Nephron (organoid): ENCODE data around the gene DRAM1.

Source experiments
- H3K27ac Mint-ChIP-seq, 3 experiments: 2 replicates each; pipeline ENCODE4 v1.8.0; 2020; ENCODE audit warnings: mixed read lengths in 3 of 3, mild to moderate bottlenecking in 2 of 3, moderate library complexity in 1 of 3
- H3K27me3 Mint-ChIP-seq: 2 replicates; pipeline ENCODE4 v1.8.0; 2021; ENCODE audit warnings: low read depth, mild to moderate bottlenecking, moderate library complexity, mixed read lengths
- H3K36me3 Mint-ChIP-seq: 2 replicates; pipeline ENCODE4 v1.8.0; 2020; ENCODE audit warnings: low read depth, mixed read lengths
- H3K4me1 Mint-ChIP-seq: 2 replicates; pipeline ENCODE4 v1.8.0; 2020; ENCODE audit warnings: mixed read lengths
- H3K4me3 Mint-ChIP-seq, 3 experiments: 2 replicates each; pipeline ENCODE4 v1.8.0; 2020; ENCODE audit warnings: mild to moderate bottlenecking in 3 of 3, mixed read lengths in 3 of 3, moderate library complexity in 2 of 3
- H3K9me3 Mint-ChIP-seq: 2 replicates; pipeline ENCODE4 v1.8.0; 2020; ENCODE audit warnings: mixed read lengths
- TF ChIP-seq, protein P1 (sequence below), 3 experiments: fragments of 200-600 bp; sonication (generic); IDR thresholded peaks; one replicate each; pipeline ENCODE4 v1.5.0; 2021; ENCODE audit warnings: antibody characterized with exemption in 3 of 3; ENCODE audit not compliant: unreplicated experiment in 3 of 3

Gene DRAM1

DNA sequence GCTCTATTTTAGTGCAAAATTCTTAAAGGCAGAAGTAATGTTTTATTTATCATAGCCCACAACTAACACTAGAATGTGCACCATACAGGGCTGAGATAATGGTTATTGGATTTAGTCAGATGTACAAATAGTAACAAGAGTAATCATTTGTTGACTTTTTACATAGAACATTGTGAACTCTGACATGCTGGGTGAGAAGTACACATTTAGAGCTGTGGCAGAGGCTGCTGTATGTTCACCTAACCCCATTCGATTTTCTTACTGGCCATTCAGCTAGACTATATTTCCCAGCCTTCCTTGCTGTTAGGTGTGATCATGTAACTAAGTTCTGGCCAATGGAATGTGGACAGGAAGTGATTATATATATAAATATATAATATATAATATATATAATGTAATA, 89.1 kb downstream of the DRAM1 start:
- no peak overlapping the region for H3K27ac Mint-ChIP-seq
- no peaks in the 10 kb centered on the region for H3K36me3 Mint-ChIP-seq
- no peaks in the 10 kb centered on the region for H3K4me1 Mint-ChIP-seq
- no peaks in the 10 kb centered on the region for H3K27me3 Mint-ChIP-seq
- H3K4me3 Mint-ChIP-seq, result no peak overlapping the region
- TF ChIP-seq, protein P1, sequence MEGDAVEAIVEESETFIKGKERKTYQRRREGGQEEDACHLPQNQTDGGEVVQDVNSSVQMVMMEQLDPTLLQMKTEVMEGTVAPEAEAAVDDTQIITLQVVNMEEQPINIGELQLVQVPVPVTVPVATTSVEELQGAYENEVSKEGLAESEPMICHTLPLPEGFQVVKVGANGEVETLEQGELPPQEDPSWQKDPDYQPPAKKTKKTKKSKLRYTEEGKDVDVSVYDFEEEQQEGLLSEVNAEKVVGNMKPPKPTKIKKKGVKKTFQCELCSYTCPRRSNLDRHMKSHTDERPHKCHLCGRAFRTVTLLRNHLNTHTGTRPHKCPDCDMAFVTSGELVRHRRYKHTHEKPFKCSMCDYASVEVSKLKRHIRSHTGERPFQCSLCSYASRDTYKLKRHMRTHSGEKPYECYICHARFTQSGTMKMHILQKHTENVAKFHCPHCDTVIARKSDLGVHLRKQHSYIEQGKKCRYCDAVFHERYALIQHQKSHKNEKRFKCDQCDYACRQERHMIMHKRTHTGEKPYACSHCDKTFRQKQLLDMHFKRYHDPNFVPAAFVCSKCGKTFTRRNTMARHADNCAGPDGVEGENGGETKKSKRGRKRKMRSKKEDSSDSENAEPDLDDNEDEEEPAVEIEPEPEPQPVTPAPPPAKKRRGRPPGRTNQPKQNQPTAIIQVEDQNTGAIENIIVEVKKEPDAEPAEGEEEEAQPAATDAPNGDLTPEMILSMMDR (IDR thresholded peaks at IDR 0.05; ENCODE audit: unreplicated experiment in 3 of 3), result no peak
- no peaks in the 10 kb centered on the region for H3K9me3 Mint-ChIP-seq

DNA sequence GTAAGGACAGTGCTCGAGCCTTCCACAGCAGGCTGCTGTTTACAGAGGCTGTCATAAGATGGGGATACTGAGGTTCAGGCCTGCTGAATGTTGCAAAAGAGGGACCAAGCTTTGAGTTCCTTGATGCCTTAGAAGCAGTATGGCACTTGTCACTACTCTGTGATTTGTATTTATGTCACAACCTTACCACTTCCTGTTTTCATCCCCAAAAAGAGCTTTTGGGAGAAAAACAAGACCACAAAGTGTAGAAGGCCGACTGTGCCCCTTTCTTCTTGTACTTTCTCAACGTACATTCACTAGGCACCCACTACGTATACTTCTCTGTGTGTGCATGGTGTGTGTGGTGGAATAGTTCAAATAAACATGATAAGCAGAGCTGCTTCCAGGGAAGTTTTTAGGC, 90.1 kb downstream of the DRAM1 start:
- H3K27ac Mint-ChIP-seq, result no peak overlapping the region
- no peaks in the 10 kb centered on the region for H3K4me1 Mint-ChIP-seq
- no peaks in the 10 kb centered on the region for H3K36me3 Mint-ChIP-seq
- H3K9me3 Mint-ChIP-seq, result peaks cover 2% of the 10 kb centered on the region
- no peak overlapping the region for H3K4me3 Mint-ChIP-seq
- H3K27me3 Mint-ChIP-seq, result no peaks in the 10 kb centered on the region
- TF ChIP-seq, protein P1 (IDR thresholded peaks at IDR 0.05; ENCODE audit: unreplicated experiment in 3 of 3), result no peak

DNA sequence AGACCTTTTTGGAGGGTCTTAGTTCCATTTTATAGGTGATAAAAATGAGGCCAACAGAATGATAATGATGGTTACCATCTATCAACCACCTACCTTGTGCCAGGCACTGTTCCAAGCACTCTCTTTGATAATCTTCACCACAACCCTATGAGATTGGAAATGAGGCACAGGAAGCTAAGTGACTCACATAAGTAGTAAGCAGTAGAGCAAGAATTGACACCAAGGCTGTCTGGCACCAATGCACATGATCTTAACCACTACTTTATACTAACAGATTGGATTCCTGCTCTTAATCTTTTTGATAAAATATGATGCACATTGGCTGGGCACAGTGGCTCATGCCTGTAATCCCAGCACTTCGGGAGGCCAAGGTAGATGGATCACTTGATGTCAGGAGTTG, 91.4 kb downstream of the DRAM1 start:
- no peak overlapping the region for H3K4me3 Mint-ChIP-seq
- H3K27me3 Mint-ChIP-seq, result no peaks in the 10 kb centered on the region
- no peaks in the 10 kb centered on the region for H3K4me1 Mint-ChIP-seq
- H3K27ac Mint-ChIP-seq, result no peak overlapping the region
- peaks cover 5% of the 10 kb centered on the region for H3K9me3 Mint-ChIP-seq
- TF ChIP-seq, protein P1 (IDR thresholded peaks at IDR 0.05; ENCODE audit: unreplicated experiment in 3 of 3), result no peak
- H3K36me3 Mint-ChIP-seq, result no peaks in the 10 kb centered on the region
